Inflammatory macrophage treated with lipopolysaccharide for 4 hours (primary cell): Measurements from ENCODE around the gene ATOH8.

Source experiments
- DNase-seq: peaks from one replicate; pipeline ENCODE4 v3.0.0-alpha.2; 2020

The ATOH8 gene

DNA sequence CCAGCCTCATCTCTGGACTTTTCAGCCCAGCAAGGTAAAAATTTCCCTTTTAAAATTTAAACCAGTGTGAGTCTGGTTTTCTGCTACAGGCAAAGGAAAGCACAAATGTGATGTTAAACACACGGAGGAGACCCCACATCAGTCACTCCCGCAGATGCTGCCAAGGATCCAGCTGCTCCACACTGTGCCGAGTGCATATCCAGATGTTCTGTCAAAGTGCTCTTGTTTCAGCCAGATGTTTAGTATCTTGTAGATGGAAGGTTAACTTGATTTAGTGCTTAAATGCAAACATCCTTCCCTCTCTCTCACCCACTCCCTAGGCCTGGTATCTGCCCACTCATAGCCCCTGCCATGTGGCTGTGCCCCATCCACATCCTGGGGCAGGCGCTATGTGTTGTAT lies 15.8 kb upstream of the ATOH8 start:
- DNase-seq, result no peak

DNA sequence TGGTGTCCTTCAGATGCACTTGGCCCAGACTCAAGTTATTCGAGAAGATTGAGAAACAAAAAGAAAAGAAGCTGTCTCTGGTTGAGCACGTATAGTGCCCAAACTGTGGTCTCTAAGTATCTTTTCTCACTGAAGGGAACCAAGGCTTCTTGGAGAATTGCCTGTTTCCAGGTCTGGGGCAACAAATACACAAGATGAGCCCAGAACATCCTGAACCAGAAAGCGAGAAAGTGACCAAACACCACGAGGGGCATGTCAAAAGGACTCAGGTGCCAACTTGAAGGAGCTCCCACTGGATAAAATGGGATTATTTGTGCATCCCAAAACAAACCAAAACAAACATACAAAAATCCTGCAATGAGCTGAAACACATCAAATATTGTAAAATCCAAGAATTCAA lies 13.6 kb upstream of the ATOH8 start:
- no peak for DNase-seq

DNA sequence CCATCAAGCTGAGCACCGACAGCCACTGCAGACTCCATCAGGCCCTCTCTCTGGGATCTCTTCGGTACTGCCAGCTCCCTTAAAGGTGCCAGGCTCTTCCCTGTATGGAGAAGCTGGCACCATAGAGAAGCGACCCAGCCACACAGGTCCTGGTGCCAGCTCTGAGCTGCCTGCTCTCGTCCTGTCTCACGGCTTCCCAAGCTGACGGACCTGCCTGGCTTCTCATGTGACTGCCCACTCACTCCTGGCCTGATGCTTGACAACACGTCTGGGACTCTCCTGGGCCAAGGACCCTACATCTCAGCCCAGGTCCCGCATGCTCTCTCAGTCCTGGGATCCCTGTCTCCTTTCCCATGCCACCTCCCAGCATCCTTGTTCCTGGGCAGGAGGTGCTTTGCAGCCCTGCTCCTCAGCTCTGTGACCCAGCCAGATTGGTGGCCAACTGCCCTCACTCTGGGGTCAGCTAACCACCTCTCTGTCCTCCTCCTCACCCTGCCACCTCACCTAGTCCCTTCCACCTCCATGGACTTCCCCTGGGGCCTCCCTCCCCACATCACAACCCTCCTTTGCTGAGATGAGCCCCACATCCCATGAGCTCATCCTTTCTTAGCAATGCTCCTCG lies 12.5 kb upstream of the ATOH8 start:
- DNase-seq, result no peak

DNA sequence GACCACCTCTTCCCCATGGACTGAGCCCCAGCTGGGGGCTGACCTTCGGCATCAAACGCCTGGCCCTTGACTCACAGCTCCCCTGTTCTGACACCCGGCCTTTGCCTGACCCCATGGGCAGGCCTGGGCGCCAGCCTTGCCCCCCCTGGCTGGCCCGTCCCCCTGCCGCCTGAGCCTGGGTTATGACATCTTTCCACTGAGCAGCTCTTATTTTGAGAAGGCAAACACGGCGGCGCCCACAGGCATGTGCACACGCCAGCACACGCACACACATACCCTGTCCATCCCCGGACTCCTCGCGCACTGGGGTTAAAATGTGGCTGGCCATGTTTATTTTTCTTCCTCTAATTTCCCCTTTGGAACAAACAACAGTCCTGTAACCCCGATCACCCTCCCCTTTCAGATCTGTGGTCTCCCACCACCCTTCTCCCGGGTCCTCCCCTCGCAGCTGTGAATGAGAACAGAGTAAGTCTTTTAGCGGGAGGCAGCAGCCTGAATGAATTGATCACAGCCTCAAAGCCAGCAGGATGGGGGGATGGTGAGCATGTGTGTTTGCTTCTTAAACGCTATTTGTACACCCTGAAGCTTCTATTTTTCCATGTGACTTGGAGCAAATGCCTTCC lies 11.8 kb upstream of the ATOH8 start:
- no peak for DNase-seq

DNA sequence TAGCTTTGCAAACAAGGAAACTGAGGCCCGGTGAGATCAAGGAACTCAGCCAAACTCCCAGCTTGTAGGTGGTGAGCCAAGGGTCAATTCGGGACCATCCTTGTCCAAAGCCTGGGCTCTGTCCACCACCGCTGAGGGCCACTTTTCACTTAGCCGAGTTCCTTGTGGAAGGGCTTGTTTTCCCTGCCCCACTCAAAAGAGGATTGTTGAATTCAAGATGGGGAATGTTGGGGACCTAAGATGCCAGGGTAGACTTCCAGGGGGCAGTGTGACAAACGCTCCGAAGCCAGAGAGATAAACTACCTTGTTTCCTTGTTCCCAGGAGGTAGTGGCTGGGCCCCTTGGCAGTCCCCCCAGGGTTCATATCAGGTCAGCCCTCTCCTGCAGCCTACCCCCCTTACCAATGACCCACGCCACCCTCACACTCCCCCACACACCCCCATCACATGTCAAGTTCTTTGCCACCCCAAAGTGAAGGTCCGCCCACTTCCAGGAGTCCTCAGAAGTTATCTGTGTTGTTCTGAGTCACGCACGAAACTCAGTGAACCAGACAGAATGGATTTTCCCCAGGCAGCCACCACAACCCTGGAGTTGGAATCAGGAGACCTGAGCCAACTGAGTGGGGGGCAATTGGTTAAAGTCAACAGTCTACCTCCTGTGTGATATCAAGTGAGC lies 10.3 kb upstream of the ATOH8 start:
- no peak for DNase-seq

GRCh38 chr2:85744055-85744454 lies 9.7 kb upstream of the ATOH8 start:
- DNase-seq, result no peak

DNA sequence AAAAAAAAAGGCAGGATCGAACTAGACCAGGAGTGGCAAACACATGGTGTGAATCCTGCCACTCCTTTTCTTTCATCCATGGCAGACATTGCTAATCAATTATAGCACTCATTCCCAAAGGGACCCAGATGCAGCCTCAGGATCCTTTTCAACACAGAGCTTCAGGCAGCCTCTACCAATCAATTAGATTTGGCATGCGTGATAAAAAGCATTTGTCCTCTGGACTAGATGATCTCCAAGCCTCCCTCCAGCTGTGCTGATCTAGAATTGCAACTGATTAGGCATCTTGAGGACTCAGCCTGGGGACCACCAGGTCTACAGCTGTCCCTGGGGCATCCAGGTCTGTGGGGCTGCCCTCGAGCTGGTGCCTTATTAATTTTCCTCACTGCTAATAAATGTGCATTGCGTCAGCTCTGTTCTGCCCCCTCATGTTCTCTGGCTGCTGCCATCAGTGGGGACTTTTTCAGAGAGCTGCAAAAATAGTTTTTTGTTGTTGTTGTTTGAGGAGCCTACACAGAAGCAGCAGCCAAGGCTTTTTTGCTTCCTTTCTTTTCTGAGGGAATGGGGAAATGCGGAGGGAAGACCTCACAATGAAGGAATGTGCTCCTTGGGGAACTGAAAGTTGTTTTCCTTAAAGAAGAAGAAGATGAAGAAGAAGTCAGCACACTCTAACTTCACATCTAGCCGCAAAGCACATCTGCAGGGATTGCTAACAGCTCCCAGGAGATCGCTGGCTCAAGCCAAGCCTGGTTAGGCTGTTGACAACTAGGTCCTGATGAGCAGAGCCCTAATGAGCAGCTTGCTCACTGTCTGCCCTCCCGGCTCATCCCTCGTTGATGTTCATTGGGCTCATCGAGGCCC lies 8.8 kb upstream of the ATOH8 start:
- no peak for DNase-seq

DNA sequence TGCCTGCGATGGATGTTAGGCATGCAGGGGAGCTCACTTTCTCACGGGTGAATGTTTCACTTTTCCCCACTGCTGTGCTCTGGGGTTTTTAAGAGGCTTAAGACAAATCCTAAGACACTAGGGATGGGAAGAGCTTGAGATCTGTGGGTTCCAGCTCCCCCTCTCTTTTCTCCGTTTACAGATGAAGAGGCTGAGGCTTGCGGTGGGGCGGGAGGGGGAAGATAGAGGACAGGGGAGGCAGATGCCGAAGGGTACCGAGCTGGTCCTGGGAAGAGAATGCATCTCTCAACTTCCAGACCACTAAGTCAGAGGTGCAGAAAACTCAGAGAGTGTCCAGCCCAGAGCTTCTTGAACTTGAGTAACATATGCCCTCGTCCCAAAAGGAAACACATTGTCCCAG lies 8.2 kb upstream of the ATOH8 start:
- no peak for DNase-seq

GRCh38 chr2:85746321-85747004 lies 7.3 kb upstream of the ATOH8 start:
- DNase-seq, result no peak

- DNase-seq, result no peak
These were observed 6.3 kb upstream of the ATOH8 start for GRCh38 chr2:85747441-85747840.

GRCh38 chr2:85748039-85748734 lies 5.6 kb upstream of the ATOH8 start:
- no peak for DNase-seq

- no peak for DNase-seq
These were observed 4.6 kb upstream of the ATOH8 start for GRCh38 chr2:85748985-85749875.

- DNase-seq, result peak; percentile 77
These were observed 2.9 kb upstream of the ATOH8 start for GRCh38 chr2:85750587-85751575.

DNA sequence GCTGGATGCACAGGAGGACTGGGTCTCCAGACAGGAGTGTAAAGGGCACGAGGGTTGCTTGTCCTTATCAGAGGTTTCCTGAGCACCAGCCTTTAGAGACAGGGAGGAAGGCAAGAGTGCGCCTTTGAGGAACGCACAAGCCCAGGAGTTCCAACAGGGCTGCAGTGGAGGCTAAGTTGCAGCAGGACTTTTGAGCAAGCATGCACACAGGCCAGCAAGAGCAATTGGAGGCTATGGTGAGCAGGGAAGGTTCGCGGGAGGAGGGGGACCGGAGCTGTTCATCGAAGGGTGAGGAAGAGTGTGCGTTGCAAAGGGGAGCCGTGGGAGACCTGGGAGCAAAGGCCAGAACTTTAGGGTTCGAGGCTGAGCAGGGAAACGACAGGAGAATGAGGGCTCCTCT lies 2.2 kb upstream of the ATOH8 start:
- DNase-seq, result no peak

DNA sequence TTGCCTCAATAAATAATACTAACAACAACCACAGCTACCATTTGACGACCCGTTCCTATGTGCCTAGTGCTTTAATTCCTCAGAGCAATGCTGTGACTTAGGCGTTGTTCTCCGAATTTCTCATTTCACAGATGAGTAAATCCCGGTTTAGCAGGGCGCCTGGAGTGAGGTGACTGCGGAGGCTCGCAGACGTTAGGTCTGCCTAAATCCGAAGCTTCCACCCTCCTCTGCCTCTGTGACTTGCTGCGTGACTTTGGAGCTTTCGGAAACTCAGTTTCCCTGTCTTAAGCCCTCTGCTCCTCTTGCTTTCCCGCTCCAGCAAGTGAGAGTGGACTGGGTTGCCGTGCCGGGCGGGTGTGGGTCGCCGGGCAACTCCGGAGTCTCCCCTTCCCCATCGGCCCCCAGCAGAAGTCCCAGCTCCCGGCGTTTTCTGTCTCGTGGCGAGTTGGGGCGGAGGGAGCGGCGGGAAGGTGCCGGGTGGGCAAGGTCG lies 711 bp upstream of the ATOH8 start:
- DNase-seq, result no peak

- no peak for DNase-seq
These were observed 713 bp downstream of the ATOH8 start for GRCh38 chr2:85754313-85755095.

GRCh38 chr2:85755122-85756027 lies 1.6 kb downstream of the ATOH8 start:
- peak; percentile 34 for DNase-seq

- DNase-seq, result no peak
These were observed 2.4 kb downstream of the ATOH8 start for GRCh38 chr2:85756195-85756594.
